ENCODE results near the gene DLX4.

DLX4 gene

GRCh38 chr17:49946964-49947584 lies 21.9 kb upstream of the DLX4 start:
- no peak overlapping the region for H3K27ac ChIP-seq
- TF ChIP-seq CTCF (conservative IDR thresholded peaks at IDR 0.05): no peak

- TF ChIP-seq CTCF (conservative IDR thresholded peaks at IDR 0.05): no peak
- no peak overlapping the region for H3K27ac ChIP-seq
Measured at GRCh38 chr17:49949634-49950033, 19.4 kb upstream of the DLX4 start.

- no peak overlapping the region for H3K27ac ChIP-seq
- TF ChIP-seq CTCF (conservative IDR thresholded peaks at IDR 0.05): no peak
Measured at GRCh38 chr17:49951362-49952082, 17.5 kb upstream of the DLX4 start.

GRCh38 chr17:49952209-49952911 lies 16.6 kb upstream of the DLX4 start:
- no peak overlapping the region for H3K27ac ChIP-seq
- TF ChIP-seq CTCF (conservative IDR thresholded peaks at IDR 0.05): peak; percentile 89

- no peak overlapping the region for H3K27ac ChIP-seq
- no peak for TF ChIP-seq CTCF (conservative IDR thresholded peaks at IDR 0.05)
Measured at GRCh38 chr17:49952912-49953497, 16.0 kb upstream of the DLX4 start.

- no peak for TF ChIP-seq CTCF (conservative IDR thresholded peaks at IDR 0.05)
- no peak overlapping the region for H3K27ac ChIP-seq
Measured at GRCh38 chr17:49955157-49955556, 13.8 kb upstream of the DLX4 start.

- no peak for TF ChIP-seq CTCF (conservative IDR thresholded peaks at IDR 0.05)
- H3K27ac ChIP-seq: no peak overlapping the region
Measured at GRCh38 chr17:49956780-49957179, 12.2 kb upstream of the DLX4 start.
